Measurements from ENCODE around the gene LDLRAD4. TPM values are rescaled to one million over a fixed set of nuclear protein-coding genes. Genes with fewer than 3 reads are reported as not detected.

The LDLRAD4 gene
- total RNA-seq, 1 experiment from 2014 or later = 204 TPM

DNA sequence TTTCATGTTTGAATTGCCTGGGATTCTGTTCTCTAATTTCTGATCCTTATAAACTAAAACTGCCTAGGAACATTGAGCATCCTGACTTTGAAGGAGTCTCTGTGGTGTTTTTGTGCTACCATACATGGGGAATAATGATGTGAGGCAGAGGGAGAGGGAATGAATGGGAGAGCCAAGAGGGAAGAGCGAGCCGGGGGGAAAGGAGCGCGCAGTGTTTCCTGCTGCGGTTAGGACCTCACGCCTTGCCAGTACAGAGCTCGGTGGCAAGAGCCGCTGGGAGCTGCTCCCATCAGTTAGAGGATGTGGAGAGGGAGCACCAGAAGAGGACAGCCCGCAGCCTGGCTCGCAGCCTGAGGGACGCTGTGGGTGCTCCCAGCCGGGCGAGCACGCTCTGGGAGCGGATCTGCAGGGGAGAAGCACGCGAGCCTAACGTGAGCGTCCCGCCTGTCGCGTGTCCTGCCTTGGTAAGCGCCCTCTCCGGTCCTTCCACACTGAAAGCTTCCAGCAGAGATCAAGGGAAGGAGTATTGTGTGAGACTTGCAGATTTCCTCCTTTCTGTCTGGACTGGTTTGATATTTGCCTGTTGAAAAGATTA lies 393.1 kb downstream of the LDLRAD4 start:
- no peaks in the 10 kb centered on the region for H3K27me3 ChIP-seq (ENCODE audit: low read length)
- H3K9me2 ChIP-seq (replicated peaks; ENCODE audit: insufficient read depth, low read length) = no peaks in the 10 kb centered on the region
- DNase-seq = no peak
- peaks cover 74% of the 10 kb centered on the region for H3K4me1 ChIP-seq (ENCODE audit: low read length)
- H2AFZ ChIP-seq (ENCODE audit: low read length) = no peak overlapping the region
- peaks cover 12% of the 10 kb centered on the region; the same call in 1 of the 2 replicates for H4K20me1 ChIP-seq (ENCODE audit: insufficient read depth, low read depth, low read length)
- peaks cover 53% of the 10 kb centered on the region for H3K79me2 ChIP-seq (ENCODE audit: low read length)
- H3K4me2 ChIP-seq (ENCODE audit: low read depth, low read length, poor library complexity, severe bottlenecking) = peak overlapping the region; percentile 88
- H3K9me3 ChIP-seq (ENCODE audit: low read length) = no peaks in the 10 kb centered on the region
- peaks cover 31% of the 10 kb centered on the region for H3K36me3 ChIP-seq (ENCODE audit: insufficient read depth, low read length)
- peak overlapping the region; percentile 89 for H3K9ac ChIP-seq (ENCODE audit: low read length)
- peak overlapping the region; percentile 79 for H3K4me3 ChIP-seq (ENCODE audit: low read length)
- H3K27ac ChIP-seq (ENCODE audit: low read length) = peak overlapping the region; percentile 99

DNA sequence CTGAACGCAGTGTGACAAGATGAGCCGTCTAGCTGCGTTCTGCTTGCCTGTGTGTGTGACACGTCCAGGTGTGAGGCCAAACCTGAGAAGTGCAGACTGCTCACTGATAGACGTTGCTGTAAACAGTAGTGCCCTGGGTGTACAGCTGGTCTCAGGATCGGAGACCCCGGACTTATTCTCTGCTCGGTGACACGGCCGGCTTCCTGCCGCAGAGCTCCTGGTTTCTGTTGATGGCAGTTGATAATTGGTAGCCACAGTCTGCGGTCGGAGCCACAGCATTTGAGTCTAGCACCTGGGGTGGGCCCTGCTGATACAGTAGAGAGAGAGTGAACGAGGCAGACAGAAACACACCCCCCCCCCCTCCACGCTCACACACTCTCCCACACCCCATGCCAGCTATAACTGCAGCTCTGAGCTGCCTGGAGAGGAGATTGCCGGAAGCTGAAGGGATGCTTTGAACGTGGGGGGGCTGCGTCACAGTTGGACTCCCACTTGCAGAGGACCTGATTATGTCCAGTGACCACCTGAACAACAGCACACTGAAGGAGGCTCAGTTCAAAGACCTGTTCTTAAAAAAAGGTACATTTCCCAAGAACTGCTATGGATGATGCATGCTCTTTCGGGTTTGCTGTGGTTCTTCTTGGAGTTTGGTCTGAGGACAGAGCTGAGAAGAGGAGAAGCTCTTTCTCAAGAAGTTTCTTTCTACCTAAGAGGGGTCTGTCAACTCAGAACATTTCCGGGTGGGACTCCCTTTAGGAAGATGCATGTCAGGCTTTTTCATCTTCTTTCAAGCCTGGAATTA lies 393.8 kb downstream of the LDLRAD4 start:
- H3K4me3 ChIP-seq (ENCODE audit: low read length) = peak overlapping the region; percentile 79
- peak overlapping the region; percentile 89 for H3K9ac ChIP-seq (ENCODE audit: low read length)
- H3K4me1 ChIP-seq (ENCODE audit: low read length) = peaks cover 76% of the 10 kb centered on the region
- DNase-seq = peak; percentile 97
- peak overlapping the region; percentile 88 for H3K4me2 ChIP-seq (ENCODE audit: low read depth, low read length, poor library complexity, severe bottlenecking)
- H2AFZ ChIP-seq (ENCODE audit: low read length) = no peak overlapping the region
- peaks cover 12% of the 10 kb centered on the region; the same call in 1 of the 2 replicates for H4K20me1 ChIP-seq (ENCODE audit: insufficient read depth, low read depth, low read length)
- H3K27me3 ChIP-seq (ENCODE audit: low read length) = no peaks in the 10 kb centered on the region
- peaks cover 31% of the 10 kb centered on the region for H3K36me3 ChIP-seq (ENCODE audit: insufficient read depth, low read length)
- H3K27ac ChIP-seq (ENCODE audit: low read length) = peak overlapping the region; percentile 99
- H3K9me3 ChIP-seq (ENCODE audit: low read length) = no peaks in the 10 kb centered on the region
- H3K79me2 ChIP-seq (ENCODE audit: low read length) = peaks cover 60% of the 10 kb centered on the region
- H3K9me2 ChIP-seq (replicated peaks; ENCODE audit: insufficient read depth, low read length) = no peaks in the 10 kb centered on the region

DNA sequence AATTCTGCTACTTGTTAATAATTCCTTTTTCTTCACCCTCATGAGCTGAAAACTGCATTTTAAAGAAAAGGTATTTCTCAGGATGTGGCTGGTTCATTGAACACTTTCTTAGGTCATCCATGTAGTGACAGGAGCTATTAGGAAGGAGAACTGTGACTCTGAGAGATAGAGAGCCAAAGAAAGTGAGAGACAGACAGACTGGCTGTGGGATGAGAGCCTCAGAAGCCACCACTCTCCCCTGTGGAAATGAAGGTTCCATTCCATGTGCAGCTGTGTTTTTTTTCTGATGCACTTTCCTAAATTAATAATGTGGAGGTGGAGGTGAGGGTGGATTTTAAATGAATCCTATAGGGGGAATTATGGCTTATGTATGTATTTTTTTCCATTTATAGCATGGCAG lies 394.5 kb downstream of the LDLRAD4 start:
- no peak overlapping the region for H2AFZ ChIP-seq (ENCODE audit: low read length)
- peaks cover 82% of the 10 kb centered on the region for H3K4me1 ChIP-seq (ENCODE audit: low read length)
- H3K36me3 ChIP-seq (ENCODE audit: insufficient read depth, low read length) = peaks cover 31% of the 10 kb centered on the region
- H3K9ac ChIP-seq (ENCODE audit: low read length) = peak overlapping the region; percentile 89
- H3K9me2 ChIP-seq (replicated peaks; ENCODE audit: insufficient read depth, low read length) = no peaks in the 10 kb centered on the region
- no peaks in the 10 kb centered on the region for H3K27me3 ChIP-seq (ENCODE audit: low read length)
- DNase-seq = peak; percentile 64
- H3K4me2 ChIP-seq (ENCODE audit: low read depth, low read length, poor library complexity, severe bottlenecking) = peak overlapping the region; percentile 88
- no peaks in the 10 kb centered on the region for H3K9me3 ChIP-seq (ENCODE audit: low read length)
- H3K27ac ChIP-seq (ENCODE audit: low read length) = peak overlapping the region; percentile 99
- peaks cover 12% of the 10 kb centered on the region; the same call in 1 of the 2 replicates for H4K20me1 ChIP-seq (ENCODE audit: insufficient read depth, low read depth, low read length)
- H3K4me3 ChIP-seq (ENCODE audit: low read length) = peak overlapping the region; percentile 79
- peaks cover 67% of the 10 kb centered on the region for H3K79me2 ChIP-seq (ENCODE audit: low read length)

DNA sequence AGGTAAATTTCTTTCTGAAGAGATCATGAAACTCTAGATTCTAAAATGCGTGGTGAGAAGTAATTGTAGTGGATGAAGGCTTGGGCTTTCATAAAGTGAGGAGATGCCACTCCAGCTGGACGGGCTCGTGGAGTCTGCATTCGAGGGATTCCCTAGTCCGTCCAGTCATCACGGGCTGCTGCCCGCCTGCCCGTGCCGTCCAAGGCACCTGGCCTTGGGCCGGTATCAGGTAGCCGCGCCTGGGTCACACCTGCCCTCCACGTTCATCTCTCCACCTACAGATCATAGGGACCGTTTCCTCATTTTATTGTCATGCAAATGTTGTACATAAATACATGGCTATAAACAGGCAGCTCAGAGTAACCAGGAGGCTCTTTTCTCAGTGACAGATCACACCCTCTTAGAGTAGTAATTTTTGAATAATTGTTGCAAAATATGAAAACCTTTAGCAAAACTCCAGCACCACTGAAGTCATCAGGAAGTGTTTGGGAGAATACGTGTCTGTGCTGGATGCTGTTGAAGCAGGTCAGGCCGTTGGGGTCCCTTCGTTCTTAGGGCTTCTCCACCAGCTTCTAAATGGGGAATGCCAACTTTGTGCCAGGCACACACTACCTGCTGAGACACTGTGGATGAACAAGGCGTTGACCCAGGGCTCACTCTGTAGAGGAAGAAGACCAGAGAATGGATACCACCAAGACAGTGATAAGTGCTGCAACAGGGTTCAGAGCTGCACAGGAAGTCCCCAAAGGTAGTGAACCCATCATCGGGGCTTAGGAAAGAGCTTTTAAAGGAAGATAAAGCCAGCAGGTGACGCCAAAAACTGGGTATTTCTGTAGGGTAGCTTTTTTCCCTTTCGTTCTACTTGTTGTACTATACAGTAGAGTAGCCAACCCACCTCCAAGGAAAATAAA lies 395.3 kb downstream of the LDLRAD4 start:
- peak; percentile 93 for DNase-seq
- Histone ChIP-seq H3K9me2 (replicated peaks; ENCODE audit: insufficient read depth, low read length) (no peaks in the 10 kb centered on the region), H4K20me1 (ENCODE audit: insufficient read depth, low read depth, low read length) (peaks cover 17% of the 10 kb centered on the region; the same call in 1 of the 2 replicates), H3K9me3 (ENCODE audit: low read length) (no peaks in the 10 kb centered on the region), H3K27me3 (ENCODE audit: low read length) (no peaks in the 10 kb centered on the region), H2AFZ (ENCODE audit: low read length) (no peak overlapping the region), H3K4me2 (ENCODE audit: low read depth, low read length, poor library complexity, severe bottlenecking) (peak overlapping the region; percentile 88), H3K36me3 (ENCODE audit: insufficient read depth, low read length) (peaks cover 31% of the 10 kb centered on the region), H3K4me3 (ENCODE audit: low read length) (peak overlapping the region; percentile 79), H3K79me2 (ENCODE audit: low read length) (peaks cover 73% of the 10 kb centered on the region), H3K9ac (ENCODE audit: low read length) (peak overlapping the region; percentile 89), H3K4me1 (ENCODE audit: low read length) (peaks cover 81% of the 10 kb centered on the region), H3K27ac (ENCODE audit: low read length) (peak overlapping the region; percentile 99)

DNA sequence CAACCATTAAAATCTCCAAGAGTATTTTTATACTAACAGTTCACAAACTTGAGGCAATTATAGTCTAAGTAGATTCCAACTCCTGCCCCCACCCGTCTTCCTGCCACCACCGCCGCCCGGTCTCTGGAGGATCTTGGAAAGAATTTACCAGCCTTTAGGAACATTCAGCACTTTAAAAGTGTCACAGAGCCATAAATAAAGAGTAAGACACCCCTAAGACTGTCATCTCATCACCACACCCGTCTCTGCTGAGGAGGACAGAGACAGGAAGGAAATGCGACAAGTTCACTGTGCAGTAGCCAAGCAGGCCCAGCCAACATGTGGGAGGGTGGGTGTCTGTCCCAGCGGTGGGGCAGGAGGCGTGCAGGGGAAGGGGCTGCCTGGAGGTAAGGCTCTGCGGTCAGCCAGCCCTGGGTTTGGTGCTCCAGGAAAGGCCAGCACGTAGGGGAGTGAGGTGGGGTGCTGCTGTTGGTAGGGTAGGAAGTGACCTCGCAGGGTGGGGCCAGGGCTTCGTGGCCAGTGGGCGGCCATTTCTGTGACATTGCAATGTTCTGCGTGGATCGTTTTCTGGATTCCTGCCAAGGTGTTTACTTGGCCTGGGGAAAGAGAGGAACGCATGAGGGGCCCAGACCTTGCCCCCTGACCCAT lies 396.2 kb downstream of the LDLRAD4 start:
- peaks cover 80% of the 10 kb centered on the region for H3K79me2 ChIP-seq (ENCODE audit: low read length)
- DNase-seq = peak; percentile 84
- H3K4me2 ChIP-seq (ENCODE audit: low read depth, low read length, poor library complexity, severe bottlenecking) = peak overlapping the region; percentile 88
- H3K9ac ChIP-seq (ENCODE audit: low read length) = peak overlapping the region; percentile 89
- H3K9me3 ChIP-seq (ENCODE audit: low read length) = no peaks in the 10 kb centered on the region
- peak overlapping the region; percentile 79 for H3K4me3 ChIP-seq (ENCODE audit: low read length)
- peaks cover 78% of the 10 kb centered on the region for H3K4me1 ChIP-seq (ENCODE audit: low read length)
- peaks cover 31% of the 10 kb centered on the region for H3K36me3 ChIP-seq (ENCODE audit: insufficient read depth, low read length)
- no peaks in the 10 kb centered on the region for H3K9me2 ChIP-seq (replicated peaks; ENCODE audit: insufficient read depth, low read length)
- peaks cover 20% of the 10 kb centered on the region; the same call in 1 of the 2 replicates for H4K20me1 ChIP-seq (ENCODE audit: insufficient read depth, low read depth, low read length)
- H2AFZ ChIP-seq (ENCODE audit: low read length) = no peak overlapping the region
- H3K27ac ChIP-seq (ENCODE audit: low read length) = peak overlapping the region; percentile 99
- no peaks in the 10 kb centered on the region for H3K27me3 ChIP-seq (ENCODE audit: low read length)

DNA sequence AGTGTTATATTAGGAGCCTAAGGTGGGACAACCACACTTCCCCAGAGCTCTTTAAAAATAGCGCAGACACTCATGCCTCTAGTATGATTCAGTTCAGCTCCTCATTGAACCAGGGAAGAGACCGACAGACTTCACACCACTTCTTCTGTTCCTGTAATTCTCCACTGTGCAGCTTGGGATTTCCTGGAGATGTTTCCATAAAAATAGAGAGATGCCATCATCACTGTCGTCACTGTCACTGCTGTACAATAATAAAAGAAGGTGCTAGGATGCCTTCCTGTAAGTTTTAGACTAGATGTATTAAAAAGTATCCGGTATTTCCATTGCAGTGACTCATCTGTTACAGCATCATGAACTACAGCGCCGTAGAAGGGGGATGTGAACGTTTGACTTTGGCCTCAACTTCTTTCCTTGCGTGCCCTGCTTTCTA lies 396.9 kb downstream of the LDLRAD4 start:
- Histone ChIP-seq H4K20me1 (ENCODE audit: insufficient read depth, low read depth, low read length) (peaks cover 20% of the 10 kb centered on the region; the same call in 1 of the 2 replicates), H3K4me3 (ENCODE audit: low read length) (peak overlapping the region; percentile 79), H3K4me1 (ENCODE audit: low read length) (peaks cover 76% of the 10 kb centered on the region), H3K9me2 (replicated peaks; ENCODE audit: insufficient read depth, low read length) (no peaks in the 10 kb centered on the region), H3K36me3 (ENCODE audit: insufficient read depth, low read length) (peaks cover 31% of the 10 kb centered on the region), H2AFZ (ENCODE audit: low read length) (no peak overlapping the region), H3K27me3 (ENCODE audit: low read length) (no peaks in the 10 kb centered on the region), H3K9me3 (ENCODE audit: low read length) (no peaks in the 10 kb centered on the region), H3K4me2 (ENCODE audit: low read depth, low read length, poor library complexity, severe bottlenecking) (peak overlapping the region; percentile 88), H3K9ac (ENCODE audit: low read length) (peak overlapping the region; percentile 89), H3K27ac (ENCODE audit: low read length) (peak overlapping the region; percentile 99), H3K79me2 (ENCODE audit: low read length) (peaks cover 86% of the 10 kb centered on the region)
- peak; percentile 74 for DNase-seq

DNA sequence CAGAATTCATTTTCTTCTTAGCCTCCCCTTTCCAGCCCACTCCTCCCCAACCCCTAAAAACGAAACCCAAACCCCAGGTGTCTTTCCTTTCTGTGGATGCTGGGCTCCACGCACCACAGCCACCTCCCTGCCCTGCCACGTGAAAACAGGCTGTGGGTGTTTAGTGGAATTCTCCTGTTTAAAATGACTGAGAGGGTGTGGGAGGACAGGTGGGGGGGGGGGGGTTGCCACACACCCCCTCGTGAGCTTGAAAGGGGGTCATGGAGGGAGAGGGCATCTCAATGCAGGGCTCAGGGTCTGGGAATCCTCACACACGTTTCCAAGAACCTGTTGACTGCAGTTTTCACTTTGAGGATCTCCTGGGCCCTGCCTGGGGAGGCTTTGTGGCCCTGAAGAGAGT lies 397.5 kb downstream of the LDLRAD4 start:
- H3K4me1 ChIP-seq (ENCODE audit: low read length) = peaks cover 70% of the 10 kb centered on the region
- no peaks in the 10 kb centered on the region for H3K9me3 ChIP-seq (ENCODE audit: low read length)
- H3K36me3 ChIP-seq (ENCODE audit: insufficient read depth, low read length) = peaks cover 31% of the 10 kb centered on the region
- no peaks in the 10 kb centered on the region for H3K9me2 ChIP-seq (replicated peaks; ENCODE audit: insufficient read depth, low read length)
- H3K27ac ChIP-seq (ENCODE audit: low read length) = peak overlapping the region; percentile 99
- H3K4me2 ChIP-seq (ENCODE audit: low read depth, low read length, poor library complexity, severe bottlenecking) = peak overlapping the region; percentile 88
- H3K27me3 ChIP-seq (ENCODE audit: low read length) = no peaks in the 10 kb centered on the region
- H2AFZ ChIP-seq (ENCODE audit: low read length) = no peak overlapping the region
- DNase-seq = peak; percentile 56
- peaks cover 20% of the 10 kb centered on the region; the same call in 1 of the 2 replicates for H4K20me1 ChIP-seq (ENCODE audit: insufficient read depth, low read depth, low read length)
- H3K4me3 ChIP-seq (ENCODE audit: low read length) = peak overlapping the region; percentile 79
- H3K79me2 ChIP-seq (ENCODE audit: low read length) = peaks cover 92% of the 10 kb centered on the region
- peak overlapping the region; percentile 89 for H3K9ac ChIP-seq (ENCODE audit: low read length)

All from Karpas-422 (cell line).